ENCODE results near the gene MINDY3.
"Not testable (repeated sequence)": the region's sequence is repeated elsewhere in the genome, so short reads cannot be mapped to it uniquely, and the experiment has no call there.

Gene MINDY3

DNA sequence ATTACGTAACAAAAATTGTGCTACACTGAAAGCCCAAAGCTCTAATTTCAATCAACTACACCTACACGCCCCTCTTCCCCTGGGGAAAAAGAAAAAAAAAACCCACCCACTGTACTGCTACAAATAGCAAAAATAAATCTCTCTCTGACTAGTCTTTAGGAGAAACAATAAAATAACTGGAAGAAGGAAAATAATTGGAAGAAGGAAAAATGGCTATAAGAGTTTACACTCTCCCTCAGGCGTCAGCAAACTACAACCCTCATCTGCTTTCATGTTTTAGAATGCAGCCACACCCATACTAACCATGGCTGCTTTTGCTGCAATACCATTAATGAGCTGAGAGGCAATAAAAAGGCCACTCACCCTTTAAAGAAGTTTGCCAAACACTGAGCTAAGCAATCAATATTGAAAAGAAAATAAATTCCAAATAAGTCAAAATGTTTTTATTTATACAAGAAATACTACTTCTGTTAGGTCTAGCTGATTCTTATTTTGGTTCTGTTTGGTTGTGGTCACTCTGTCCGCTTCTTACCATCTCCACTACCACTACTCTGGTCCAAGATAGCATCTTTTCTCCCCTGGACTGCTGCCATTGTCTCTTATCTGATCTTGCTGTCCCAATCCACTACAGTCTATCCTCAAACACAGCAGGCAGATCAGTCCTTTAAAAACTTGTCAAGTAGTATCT, 3.8 kb downstream of the MINDY3 start:
- no peak for DNase-seq

DNA sequence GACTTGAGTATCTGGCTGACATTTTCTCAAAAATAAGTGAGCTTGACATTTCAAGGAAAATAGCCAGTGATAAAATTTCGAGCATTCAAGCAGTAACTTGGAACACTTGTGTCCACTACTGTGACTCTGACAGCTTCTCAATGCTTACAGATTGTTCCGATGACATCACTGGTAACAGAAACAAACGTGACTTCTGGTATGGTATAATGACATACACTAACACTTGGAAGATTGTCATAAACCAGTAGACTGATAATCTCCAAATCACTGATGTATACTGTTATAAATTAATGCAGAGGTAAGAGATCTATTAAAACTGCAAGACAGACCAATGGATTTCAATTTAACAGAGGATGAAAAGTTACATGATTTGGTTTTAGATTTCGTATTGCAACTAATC, 6.5 kb downstream of the MINDY3 start:
- no peak for DNase-seq

DNA sequence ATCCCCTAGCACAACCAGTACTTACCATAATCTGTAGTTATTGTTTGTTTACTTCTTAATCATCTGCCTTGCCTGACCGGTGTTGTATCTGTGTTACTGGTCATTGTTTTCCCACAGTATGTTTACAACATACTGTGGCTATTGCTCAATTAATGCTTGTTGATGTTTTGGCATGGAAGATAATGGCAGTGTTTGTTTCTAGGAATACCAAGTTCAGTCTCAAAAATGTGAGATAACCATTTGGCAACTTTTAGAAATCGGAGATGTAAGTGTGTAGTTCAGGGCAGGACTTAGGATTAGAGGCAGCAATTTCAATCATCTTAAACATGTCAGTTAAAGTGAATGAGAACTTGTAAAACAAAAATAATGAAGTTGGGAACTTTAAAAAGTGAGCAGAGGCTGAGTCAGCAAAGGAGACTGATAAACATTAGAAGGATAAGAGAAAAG, 8.2 kb downstream of the MINDY3 start:
- no peak for DNase-seq

DNA sequence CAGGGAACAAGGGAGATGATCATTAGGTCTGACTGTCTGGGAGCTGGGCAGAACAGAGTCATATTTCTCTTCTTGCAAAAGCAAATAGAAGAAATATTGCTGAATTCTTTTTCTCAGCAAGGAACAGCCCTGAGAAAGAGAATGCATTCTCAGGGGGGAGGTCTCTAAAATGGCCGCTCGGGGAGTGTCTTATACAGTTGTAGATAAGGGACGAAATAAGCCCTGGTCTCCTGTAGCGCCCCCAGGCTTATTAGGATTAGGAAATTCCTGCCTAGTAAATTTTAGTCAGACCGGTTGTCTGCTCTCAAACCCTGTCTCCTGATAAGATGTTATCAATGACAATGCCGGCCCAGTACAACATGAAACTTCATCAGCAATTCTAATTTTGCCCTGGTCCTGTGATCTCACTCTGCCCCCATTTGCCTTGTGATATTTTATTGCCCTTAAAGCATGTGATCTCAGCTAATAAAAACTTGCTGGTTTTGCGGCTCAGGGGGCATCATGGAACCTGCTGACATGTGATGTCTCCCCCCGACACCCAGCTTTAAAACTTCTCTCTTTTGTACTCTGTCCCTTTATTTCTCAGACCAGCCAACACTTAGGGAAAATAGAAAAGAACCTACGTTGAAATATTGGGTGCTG, 9.8 kb downstream of the MINDY3 start:
- not testable (repeated sequence) for DNase-seq

DNA sequence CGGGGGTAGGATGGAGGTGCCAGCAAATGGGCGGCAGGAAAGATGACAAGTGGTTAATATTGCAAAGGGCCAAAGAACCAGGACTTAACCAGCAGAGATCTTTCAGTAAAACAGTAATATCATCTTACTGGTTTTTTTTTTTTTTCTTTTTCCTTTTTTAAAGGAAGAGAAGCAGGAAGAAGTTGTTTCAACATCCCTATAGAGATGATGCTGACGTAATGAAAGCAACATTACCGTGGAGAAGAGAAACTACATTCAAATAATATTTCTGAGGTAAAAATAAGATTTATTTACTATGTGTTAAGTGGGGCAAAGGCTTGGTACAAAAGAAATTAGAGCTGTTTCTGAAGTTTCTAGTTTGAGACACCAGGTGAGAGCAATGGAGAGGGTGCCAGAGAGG, 11.0 kb downstream of the MINDY3 start:
- no peak for DNase-seq

DNA sequence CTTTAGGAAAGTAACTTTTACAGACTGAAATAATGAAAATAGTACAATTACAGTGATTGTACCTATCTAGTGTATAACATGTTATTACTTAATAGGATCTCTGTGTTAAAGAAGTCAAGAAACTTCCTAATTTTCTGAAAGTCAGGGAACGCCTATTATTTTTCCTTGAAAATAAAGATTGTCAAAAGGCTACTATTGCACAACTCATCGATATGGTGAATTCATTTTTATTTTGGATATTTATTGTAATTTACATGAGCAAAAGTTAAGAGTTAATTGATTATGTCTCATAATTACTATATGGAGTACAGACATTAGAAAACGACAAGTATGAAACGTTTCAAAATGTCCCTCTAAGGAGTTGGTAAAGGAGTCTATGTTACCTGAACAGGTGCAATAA, 12.8 kb downstream of the MINDY3 start:
- DNase-seq: no peak

DNA sequence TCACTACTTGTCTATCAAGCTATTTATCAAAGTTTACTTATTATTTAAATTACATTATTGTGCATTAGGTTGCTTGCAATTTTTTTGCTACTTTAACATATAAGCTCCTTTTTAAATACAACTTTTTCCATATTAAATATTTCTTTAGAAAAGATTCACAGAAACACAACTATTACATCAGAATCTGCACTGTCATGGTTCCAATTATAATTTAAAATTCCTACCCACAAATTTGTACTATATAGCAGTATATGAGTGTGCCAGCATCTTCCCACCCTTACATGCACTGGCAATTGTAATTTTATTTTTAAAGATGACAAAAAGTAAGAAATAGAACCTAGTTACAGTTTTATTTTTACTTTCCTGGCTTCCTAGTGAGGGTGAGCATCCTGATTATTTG, 15.8 kb downstream of the MINDY3 start:
- no peak for DNase-seq

DNA sequence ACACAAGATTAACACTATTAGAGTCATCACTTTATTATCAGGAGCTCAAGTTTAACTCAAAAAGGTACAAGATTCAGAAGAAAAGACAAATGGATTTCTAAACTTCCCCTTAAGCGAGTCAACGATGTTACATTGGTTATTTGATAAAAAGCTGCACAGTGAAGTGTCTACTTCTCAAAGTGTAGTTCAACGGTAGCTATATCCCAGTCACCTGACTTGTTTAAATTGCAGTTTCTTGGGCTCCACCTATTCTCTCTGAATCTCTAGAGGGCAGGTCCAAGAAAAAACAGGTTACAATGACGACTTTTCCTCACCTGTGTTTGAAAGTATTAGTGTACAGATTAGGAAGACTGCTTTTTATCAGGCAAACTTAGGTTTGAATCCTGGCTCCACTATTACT, 16.6 kb downstream of the MINDY3 start:
- no peak for DNase-seq

DNA sequence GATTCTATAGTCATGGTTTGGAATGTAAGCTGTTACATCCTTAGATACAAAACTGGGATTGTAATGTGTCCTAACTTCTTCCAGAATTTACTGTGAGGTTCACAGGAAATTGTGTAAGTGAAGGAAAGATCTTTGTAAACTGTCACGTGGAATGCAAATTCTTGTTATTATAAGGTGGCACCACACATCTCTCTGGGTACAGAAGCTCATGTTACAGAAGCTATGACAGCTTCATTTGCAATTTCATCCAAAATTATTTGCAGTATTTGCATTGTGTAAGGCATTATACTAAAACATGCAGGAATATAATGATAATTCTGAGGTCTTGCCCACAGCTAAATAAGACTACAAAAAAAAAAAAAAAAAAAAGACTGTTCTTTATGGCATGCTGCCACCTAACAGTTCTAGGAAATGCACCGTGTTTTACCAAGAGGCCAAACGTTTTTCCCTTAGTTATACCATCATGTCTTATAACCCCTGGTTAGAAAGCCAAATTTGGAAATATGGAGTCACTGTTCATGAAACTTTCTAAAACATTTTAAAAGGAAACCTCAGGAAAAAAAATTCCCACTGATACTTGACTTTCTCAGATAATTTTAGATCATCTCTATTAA, 17.6 kb downstream of the MINDY3 start:
- no peak for DNase-seq

DNA sequence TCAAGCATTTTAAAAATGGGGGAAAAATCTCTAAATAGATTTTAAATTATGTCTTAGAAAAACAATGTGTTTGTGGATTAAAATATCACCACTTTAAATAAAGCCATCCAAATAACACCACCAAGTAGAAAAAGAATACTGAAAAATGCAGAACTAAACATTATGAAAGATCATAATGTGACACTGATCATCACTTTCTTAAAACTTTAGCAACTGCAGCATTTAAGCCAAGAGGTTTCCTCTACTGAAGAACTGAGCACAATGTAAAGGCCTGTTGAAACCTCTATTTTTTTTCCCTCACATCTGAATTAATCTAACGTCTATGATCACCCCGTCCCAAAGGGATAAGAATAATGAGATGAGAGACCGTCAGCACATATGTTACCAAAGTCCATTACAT, 18.6 kb downstream of the MINDY3 start:
- DNase-seq: no peak

DNA sequence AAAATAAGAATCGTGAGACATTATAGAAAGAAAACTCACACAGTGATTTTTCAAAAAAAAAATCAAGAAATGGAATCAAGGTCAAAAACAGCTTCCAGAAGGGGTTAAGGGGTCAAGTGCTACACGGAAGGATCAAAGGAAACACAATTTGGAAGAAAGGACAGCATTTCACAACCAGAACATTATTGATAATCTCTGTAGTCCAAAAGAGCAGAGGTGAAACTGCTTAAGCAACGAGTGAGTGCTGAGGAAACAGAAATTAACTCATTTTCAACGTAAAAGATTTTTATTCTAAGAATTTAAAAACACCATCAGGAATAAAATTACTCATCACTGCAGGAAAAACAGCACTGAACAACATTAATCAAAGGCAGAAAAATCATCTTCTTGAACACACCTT, 23.5 kb downstream of the MINDY3 start:
- no peak for DNase-seq

DNA sequence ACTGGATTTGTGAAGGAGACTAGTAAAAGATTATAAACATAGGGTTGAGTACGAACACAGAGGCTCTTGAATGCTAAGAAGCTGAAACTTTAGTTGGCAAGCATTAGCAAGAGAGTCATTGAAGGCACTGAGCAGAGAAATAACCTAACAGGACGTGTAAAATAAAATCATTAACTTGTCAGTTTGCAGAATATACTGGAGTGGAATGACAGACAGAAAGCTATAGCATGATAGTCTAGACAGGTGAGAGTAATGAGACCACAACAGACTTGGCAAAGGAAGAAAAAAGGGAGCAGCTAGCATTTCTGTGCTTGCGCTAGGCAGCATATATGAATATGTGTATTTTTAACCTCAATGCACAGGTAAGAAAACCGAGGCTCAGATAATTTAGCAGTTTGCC, 30.8 kb downstream of the MINDY3 start:
- no peak for DNase-seq

DNA sequence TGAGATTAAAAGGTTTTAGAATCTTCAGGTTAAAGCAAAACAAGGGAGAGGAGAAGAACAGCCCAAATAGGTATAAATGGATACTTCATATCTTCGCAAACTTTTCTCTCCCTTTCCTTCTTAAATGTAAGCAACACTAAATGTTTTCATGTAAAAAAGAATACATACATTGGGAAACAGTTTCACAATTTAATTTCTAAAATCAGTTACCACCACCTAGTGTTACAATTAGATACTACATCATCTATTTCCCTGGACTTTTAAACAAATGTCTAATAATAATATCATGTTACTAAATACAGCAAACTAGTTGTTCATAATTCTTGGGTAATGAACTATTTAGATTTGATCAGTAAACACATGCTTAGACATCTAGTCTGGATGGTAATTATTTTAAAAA, 35.8 kb downstream of the MINDY3 start:
- no peak for DNase-seq

DNA sequence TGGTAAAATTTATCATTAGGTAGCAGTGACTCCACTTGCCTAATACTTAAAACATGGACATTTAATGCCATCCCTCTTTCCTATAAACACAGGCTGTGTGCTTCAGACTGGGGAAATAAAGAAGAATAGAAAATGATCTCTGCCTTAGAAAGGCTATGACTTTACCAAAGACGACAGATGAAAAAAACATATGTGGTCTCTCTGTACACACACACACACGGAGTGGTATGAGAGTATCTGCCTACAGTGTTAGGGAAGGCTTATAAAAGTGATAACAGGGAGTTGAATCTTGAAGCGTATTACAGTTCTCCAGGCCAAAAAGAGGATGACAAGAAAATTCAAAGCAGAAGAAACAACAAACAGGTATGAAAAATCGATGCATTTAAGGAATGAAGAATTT, 38.2 kb downstream of the MINDY3 start:
- no peak for DNase-seq

DNA sequence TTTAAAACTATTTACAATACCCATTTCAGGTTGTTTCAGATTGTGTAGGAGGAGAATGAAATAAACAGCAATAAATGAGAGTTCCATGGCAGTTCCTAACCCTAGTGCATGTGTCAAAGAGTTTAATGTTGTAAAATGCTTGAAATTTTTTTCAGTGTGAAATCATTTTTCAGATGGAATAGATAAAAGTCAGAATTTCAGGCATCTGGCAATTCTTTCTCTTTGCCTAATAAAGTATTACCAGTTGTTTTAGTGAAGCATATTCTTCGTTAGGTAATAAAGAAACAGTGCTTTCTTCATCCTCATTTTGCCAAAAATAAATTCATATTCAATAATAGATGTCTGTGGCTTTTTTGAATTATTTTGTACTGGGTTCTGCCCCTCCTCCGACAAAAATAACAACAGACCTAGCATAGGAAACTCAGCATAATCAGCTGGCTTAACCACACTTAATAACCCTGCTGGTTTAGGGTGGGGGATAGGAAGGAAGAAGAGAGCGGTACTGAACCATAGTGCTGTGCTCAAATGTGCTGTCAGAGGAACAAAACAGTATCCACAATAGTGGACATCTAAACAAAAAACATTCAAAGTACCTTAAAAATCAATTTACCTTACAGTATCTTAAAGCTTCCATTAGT, 39.1 kb downstream of the MINDY3 start:
- DNase-seq: no peak

DNA sequence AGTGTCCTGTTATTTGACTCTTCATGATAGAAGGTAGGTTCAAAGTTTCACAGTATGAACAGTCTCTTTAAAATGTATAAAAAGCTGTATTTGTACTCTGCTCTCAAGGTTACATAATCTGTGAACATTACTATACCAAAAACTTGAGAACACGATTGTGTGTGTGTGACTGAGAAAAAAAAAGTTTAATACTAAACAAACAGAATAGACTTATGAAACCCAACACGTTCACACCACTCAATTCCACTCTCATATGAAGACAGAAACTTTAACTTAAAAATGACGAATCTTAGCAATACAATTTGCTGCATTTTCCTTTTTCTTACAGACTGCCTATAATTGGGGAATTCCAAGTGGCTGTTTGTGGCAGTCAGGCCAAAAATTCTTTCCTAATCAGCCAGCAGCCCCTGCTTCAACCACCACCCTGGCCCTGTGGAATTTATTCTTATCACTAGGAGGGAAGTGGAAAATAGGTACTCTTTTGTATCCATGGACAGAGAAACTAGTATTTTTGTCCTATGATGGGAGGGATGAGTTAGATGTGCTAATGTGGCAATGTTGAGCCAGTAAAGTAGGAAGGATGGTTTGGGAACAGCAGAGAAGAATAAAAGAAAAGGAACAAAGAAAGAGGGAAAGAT, 42.8 kb downstream of the MINDY3 start:
- no peak for DNase-seq

DNA sequence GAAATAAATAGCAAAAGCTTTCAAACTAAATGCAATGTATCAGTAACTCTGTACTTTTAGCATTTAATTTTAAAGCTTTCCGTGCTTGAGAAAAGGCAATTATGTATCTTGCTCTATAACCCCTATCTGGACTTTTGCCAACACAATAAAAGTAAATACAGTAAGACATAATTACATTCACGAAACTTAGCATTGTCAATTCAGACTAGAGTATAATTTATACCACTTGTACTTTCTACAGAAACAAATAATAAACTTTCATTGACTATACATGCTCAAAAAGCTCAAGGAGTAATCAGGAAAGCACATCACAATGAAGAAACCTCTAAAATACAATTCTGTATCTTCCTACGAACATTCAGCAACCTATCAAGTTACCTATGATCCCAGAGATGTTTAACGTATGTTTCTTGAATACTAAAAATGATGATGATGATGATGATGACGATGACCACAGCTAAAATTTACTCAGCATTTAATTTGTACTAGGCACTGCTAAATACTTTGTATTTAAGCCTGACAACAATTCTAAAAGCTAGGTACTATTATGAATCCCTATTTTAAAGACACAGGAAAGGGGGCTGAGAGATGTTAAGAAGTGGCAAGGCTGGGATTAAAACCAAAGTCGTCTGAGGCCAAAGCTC, 44.9 kb downstream of the MINDY3 start:
- no peak for DNase-seq

DNA sequence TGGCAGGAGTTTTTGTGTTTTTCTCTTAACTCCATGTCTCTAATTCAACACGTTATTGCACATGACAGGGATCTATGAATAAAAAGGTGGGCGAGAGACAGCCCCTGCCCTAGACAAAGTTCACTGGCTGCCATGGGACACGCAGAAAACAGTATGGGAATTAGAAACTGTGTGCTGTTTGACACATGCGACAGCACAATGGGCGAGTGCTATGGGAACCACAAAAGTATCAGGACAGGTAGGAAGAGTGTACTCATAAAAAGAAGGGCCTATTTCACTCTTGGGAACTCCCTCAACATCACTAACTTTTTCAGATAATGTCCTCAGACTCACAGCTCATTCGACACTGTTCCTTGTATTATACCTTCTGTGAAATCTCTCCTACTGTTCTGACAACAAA, 45.7 kb downstream of the MINDY3 start:
- no peak for DNase-seq

DNA sequence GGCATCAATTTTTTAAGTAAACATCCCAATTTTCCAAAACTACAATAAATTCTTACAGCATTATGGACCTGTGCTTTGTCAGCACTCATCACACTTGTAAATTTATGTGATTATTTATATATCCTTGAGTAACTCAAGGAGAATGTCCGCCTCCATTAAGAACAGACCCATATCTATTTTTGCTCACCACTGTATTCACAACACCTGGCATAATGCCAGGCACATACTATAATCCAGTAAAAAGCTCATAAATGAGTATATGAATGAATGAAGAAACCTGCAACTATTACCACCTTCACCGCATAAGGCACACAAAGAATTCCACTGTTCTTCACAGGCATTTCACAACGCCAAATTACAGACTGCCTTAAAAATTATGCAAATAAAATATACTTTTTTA, 46.9 kb downstream of the MINDY3 start:
- no peak for DNase-seq

DNA sequence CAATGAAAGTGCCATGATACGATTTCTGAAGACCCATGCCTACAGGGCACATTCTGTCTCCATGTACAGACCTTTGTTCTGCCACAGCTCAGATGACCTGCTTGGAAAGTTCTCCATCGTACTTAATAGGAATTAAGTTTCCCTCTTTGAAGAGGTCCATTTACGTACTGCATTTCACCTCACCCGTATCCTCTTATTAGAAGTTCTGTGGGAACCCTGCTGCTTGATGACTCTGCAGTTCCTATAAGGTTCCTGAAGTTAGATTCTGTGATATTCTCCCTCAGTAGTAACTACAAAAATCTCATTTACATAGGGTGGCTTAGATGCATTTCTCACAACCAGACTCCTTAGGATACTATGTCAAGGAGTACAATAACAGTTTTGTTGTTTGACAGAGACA, 50.9 kb downstream of the MINDY3 start:
- DNase-seq: no peak

DNA sequence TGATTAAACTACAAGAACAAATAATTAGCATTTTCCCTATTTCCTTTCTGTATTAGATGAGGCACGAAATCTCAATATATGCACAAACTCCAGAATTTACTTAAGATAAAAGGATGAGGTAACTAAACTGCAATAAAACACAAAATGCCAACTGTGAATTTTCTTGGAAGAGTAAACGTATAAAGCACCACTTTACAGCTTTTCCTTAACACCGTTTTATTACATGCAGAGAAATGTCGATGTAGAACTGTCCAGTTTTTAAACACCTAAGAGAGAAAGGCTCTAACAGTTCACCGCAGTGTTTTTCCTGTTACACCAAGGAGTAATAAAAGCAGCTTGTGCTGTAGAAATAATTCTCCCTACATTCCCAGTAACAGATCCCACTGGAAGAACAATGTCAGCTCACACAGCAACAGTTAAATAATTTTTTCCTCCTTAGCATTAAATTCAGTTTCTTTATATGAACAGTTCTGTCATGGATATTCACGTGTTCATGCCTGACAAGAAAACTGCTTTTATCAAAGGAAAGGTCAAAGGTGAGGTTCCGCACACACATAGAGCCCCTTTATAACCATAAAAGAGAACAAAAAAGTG, 52.0 kb downstream of the MINDY3 start:
- DNase-seq: no peak

DNA sequence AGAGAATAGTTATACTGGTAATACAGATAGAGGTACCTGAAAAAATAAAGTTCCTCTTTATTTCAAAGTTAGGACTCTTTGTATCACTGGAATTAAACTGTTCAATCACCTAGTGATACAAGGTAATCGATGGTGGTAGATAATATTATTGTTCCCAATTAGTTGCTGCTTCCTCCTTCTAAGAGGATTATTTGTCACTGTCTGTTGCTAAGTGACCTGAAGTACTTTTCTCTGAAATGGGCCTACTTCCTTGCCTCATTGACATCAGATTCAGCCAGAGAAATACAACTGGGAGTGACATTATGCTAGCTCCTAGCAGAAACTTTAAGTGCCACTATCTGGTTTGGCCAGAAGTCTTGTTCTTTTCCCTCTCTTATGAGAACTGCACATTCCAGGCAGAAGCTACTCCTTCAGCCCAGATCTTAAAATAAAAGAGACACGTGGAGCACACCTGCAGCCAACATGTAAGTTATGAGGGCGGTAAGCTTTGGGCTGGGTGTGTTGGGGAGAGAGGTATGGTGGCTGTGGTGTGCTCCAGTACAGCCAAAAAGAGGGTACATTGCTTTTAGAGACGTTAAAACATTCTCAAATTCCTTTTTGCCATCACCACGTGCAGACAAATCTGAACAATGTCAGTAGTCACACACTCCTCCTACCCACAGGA, 54.8 kb downstream of the MINDY3 start:
- DNase-seq: no peak

All from CD4-positive, alpha-beta T cell treated with Interleukin-10 for 1 hour (primary cell).